GM18499 (cell line): ENCODE results near the gene CDRT15L2.
"Not testable (repeated sequence)": the region's sequence is repeated elsewhere in the genome, so short reads cannot be mapped to it uniquely, and the experiment has no call there.

Experiments
- ATAC-seq: cut with Tn5 transposase; IDR thresholded peaks from one replicate; pipeline ENCODE4 v1.9.1; 2021; ENCODE audit warnings: moderate number of reproducible peaks; ENCODE audit not compliant: insufficient read depth, unreplicated experiment

Gene CDRT15L2

DNA sequence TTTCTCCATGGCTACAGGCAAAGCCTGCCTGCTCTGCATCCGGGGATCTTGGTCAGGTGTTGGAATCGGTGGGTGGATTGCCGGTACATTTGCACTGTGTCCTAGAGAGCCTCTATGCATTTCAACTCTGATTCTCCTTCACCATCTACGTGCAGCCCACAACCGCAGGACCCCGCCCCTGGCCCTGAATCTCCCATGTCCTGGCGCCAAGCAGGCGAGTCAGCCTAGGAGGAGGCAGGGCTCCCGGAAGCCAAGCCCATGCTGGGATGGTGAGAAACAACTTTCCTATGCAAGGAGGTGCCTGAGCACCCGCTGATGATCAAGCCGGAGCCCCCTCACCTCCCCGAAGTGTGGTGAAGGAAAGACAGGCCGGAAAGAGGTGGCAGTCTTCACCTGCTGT, 7.9 kb upstream of the CDRT15L2 start:
- ATAC-seq: not testable (repeated sequence)

DNA sequence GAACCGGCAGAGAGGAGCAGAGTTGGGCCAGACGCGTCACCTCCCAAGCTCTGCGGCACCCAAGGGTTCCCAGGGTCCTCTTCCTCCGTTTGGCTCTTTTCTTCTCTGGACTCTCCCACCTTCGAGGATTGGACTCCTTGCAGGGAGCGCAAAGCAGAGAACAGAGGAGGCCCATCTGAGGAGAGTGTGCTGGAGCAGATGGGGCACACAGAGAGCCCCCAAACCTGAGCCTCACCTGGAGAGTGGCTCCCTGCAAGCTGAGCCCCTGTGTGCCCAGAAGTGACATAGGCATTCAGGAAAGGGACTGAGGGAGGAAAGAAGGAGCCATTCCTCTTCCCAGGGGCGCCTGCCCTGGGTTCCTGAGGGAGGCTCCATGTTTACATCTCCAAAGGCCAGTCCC, 6.3 kb upstream of the CDRT15L2 start:
- ATAC-seq: not testable (repeated sequence)

GRCh38 chr17:20575071-20575470, 4.5 kb upstream of the CDRT15L2 start:
- ATAC-seq: not testable (repeated sequence)

GRCh38 chr17:20583891-20584577, 4.5 kb downstream of the CDRT15L2 start:
- not testable (repeated sequence) for ATAC-seq

DNA sequence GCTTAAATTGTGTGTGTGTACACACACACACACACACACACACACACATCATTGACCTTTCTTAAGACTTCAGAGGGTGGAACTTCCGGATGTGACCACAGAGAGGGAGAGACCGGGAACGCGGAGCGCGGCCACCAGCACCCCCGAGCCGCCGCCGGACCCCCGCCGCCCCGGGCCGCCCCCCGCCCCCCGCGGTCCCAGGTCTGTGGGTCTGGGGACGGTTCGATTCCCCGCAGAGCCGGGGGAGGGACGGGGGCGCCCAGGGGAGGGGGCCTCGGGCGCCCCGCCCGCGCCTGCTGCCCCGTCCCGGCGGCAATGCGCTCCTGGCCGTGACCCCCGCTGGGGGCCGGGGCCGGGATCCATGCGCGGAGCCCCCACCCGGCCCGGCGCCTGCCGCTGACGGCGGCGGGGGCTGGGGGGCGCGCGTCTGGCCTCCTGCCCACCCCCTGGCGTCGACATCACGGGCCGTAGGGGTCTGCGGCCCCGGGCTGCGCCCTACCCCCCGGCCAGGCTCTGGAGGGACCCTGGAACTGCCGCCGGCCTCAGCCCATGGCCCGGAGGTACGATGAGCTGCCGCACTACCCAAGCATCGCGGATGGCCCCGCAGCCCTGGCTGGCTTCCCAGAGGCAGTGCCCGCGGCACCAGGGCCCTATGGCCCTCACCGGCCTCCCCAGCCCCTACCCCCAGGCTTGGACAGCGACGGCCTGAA, 9.4 kb downstream of the CDRT15L2 start:
- not testable (repeated sequence) for ATAC-seq

- not testable (repeated sequence) for ATAC-seq
These were observed 9.9 kb downstream of the CDRT15L2 start for GRCh38 chr17:20589454-20589810.

GRCh38 chr17:20591040-20591439, 11.5 kb downstream of the CDRT15L2 start:
- ATAC-seq: not testable (repeated sequence)

GRCh38 chr17:20605568-20605967, 26.0 kb downstream of the CDRT15L2 start:
- not testable (repeated sequence) for ATAC-seq

- ATAC-seq: not testable (repeated sequence)
These were observed 30.0 kb downstream of the CDRT15L2 start for GRCh38 chr17:20609490-20609889.

- ATAC-seq: no peak
These were observed 31.8 kb downstream of the CDRT15L2 start for GRCh38 chr17:20611309-20611708.

DNA sequence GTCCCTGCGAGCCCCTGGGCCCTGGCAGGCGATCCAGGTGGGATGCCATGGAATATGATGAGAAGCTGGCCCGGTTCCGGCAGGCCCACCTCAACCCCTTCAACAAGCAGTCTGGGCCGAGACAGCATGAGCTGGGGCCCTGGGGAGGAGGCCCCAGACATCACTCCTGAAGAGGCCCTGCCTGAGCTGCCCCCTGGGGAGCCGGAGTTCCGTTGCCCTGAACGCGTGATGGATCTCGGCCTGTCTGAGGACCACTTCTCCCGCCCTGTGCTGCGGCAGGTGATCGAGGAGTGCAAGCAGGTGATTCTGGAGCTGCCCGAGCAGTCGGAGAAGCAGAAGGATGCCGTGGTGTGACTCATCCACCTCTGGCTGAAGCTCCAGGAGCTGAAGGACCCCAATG, 33.1 kb downstream of the CDRT15L2 start:
- no peak for ATAC-seq

DNA sequence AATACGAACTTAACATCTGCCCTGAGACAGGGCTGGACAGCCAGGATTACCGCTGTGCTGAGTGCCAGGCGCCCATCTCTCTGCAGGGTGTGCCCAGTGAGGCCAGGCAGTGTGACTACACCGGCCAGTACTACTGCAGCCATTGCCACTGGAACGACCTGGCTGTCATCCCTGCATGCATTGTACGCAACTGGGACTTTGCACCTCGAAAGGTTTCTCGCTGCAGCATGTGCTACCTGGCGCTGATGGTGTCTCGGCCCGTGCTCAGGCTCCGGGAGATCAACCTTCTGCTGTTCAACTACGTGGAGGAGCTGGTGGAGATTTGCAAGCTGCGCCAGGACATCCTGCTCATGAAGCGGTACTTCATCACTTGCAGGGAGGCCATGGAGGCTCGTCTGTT, 33.7 kb downstream of the CDRT15L2 start:
- ATAC-seq: no peak

- no peak for ATAC-seq
These were observed 34.4 kb downstream of the CDRT15L2 start for GRCh38 chr17:20613905-20614304.

GRCh38 chr17:20615461-20615860, 35.9 kb downstream of the CDRT15L2 start:
- ATAC-seq: not testable (repeated sequence)
